ENCODE data around the gene CAMTA1.

- TF ChIP-seq EZH2 (IDR thresholded peaks at IDR 0.05; ENCODE audit: borderline replicate concordance), result no peak
- TF ChIP-seq CTCF (IDR thresholded peaks at IDR 0.05; ENCODE audit: poor library complexity), result no peak
- no peak for TF ChIP-seq EZH2phosphoT487 (IDR thresholded peaks at IDR 0.05; ENCODE audit: low read depth, severe bottlenecking, unreplicated experiment)
Observed at GRCh38 chr1:6802454-6802853, 17.2 kb downstream of the CAMTA1 start.

Measured in hepatocyte (in vitro differentiated cells).